Kidney (tissue), 14 donors: ENCODE results near the gene TECPR1. TPM values are rescaled to one million over a fixed set of nuclear protein-coding genes. Genes with fewer than 3 reads are reported as not detected.

ENCODE experiments used
- DNase-seq, 5 donors: peaks; one replicate each; pipeline ENCODE4 v3.0.0-alpha.2; 2013 to 2020
- FAIRE-seq: peaks from 2 replicates; lab custom pipeline; 2012; peaks lifted over from hg19 to GRCh38; lab: Jason Lieb, UNC
- H3K27ac ChIP-seq, 2 donors: one replicate each; pipeline ENCODE4 v1.7.0; 2013; ENCODE audit warnings: low read depth in 2 of 2, low read length in 2 of 2, inconsistent platforms in 1 of 2
- H3K27me3 ChIP-seq: one replicate; pipeline ENCODE4 v1.7.1; 2013; ENCODE audit warnings: low read length, inconsistent platforms; ENCODE audit not compliant: control insufficient read depth, insufficient read depth
- H3K36me3 ChIP-seq, 3 donors: one replicate each; pipeline versions ENCODE4 v1.7.0 to v1.7.1; 2013; ENCODE audit warnings: low read length in 3 of 3, control low read depth in 1 of 3, inconsistent platforms in 1 of 3; ENCODE audit not compliant: insufficient read depth in 3 of 3, control insufficient read depth in 2 of 3
- H3K4me1 ChIP-seq, 3 donors: one replicate each; pipeline versions ENCODE4 v1.7.0 to v1.7.1; 2013; ENCODE audit warnings: low read length in 3 of 3, inconsistent platforms in 1 of 3, low read depth in 1 of 3; ENCODE audit not compliant: control insufficient read depth in 2 of 3, insufficient read depth in 2 of 3
- H3K4me3 ChIP-seq, 3 donors: one replicate each; pipeline versions ENCODE4 v1.7.0 to v1.8.1; 2013; ENCODE audit warnings: low read length in 3 of 3, control low read depth in 1 of 3, inconsistent platforms in 1 of 3
- H3K9ac ChIP-seq, 3 donors: one replicate each; pipeline versions ENCODE4 v1.7.0 to v1.7.1; 2013; ENCODE audit warnings: low read length in 3 of 3, control low read depth in 1 of 3, inconsistent platforms in 1 of 3
- H3K9me3 ChIP-seq, 3 donors: one replicate each; pipeline versions ENCODE4 v1.7.0 to v1.7.1; 2013; ENCODE audit warnings: low read length in 3 of 3, control low read depth in 1 of 3, inconsistent platforms in 1 of 3; ENCODE audit not compliant: control insufficient read depth in 2 of 3, insufficient read depth in 1 of 3
- intact Hi-C: fragments of 100-400 bp; cut with DNase I; formaldehyde crosslinking; loops from one replicate; pipeline ENCODE4 v1.11.1; 2022
- polyA plus RNA-seq: library from polyadenylated mRNA; stranded (reverse); fragments of 350-450 nt; fragmentation: Illumina TruSeq; extraction: RNeasy Lipid Tissue Mini Kit (QIAGEN cat#74804); gene quantifications from one replicate; pipeline ENCODE4 v1.2.3, GENCODE V29; 2014; ENCODE audit warnings: low read depth, low replicate concordance; ENCODE audit not compliant: insufficient read depth
- total RNA-seq: library from RNA; stranded (reverse); fragmentation: NEBNext Ultra II Directional; extraction: Animal tissue kit (Norgen Biotek cat#: 25700); gene quantifications from one replicate; pipeline ENCODE4 v1.2.1, GENCODE V29; 2021
- TF ChIP-seq, protein P1 (sequence below): IDR thresholded peaks from 3 replicates; pipeline ENCODE4 v1.5.1; 2012; ENCODE audit warnings: mild to moderate bottlenecking, moderate library complexity, borderline replicate concordance; ENCODE audit not compliant: insufficient read depth; ENCODE audit errors: extremely low read depth
- donor health status: control.
- donor health status: control.
- donor health status: control.
- donor health status: control.
- donor health status: control.
- donor health status: DM: yes; HTN: yes; CAD: no.
- donor health status: Normal renal cell carcinoma (clear cell type).

TECPR1 gene
- total and polyA plus RNA-seq, 2 donors from 2014 or later, result 5.1 to 39.5 TPM

DNA sequence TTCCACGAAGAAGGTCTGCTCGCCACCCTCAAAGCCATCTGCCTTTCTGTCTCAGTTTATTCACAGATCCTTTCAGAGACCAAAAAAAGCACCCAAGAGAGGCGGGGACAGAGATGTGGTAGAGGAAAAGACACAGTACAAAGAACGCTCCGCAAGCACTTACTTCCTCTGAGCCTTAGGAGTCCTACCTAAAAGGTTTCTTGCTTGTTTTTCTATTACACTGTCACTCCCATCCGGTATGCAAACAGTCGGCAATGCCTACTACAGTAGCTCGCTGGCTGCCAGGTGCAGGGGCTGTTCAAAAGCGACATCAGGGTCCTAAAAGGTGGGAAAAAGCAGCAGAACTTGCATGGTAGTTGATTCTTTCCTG lies 816 bp downstream of the TECPR1 start:
- TF ChIP-seq, protein P1, sequence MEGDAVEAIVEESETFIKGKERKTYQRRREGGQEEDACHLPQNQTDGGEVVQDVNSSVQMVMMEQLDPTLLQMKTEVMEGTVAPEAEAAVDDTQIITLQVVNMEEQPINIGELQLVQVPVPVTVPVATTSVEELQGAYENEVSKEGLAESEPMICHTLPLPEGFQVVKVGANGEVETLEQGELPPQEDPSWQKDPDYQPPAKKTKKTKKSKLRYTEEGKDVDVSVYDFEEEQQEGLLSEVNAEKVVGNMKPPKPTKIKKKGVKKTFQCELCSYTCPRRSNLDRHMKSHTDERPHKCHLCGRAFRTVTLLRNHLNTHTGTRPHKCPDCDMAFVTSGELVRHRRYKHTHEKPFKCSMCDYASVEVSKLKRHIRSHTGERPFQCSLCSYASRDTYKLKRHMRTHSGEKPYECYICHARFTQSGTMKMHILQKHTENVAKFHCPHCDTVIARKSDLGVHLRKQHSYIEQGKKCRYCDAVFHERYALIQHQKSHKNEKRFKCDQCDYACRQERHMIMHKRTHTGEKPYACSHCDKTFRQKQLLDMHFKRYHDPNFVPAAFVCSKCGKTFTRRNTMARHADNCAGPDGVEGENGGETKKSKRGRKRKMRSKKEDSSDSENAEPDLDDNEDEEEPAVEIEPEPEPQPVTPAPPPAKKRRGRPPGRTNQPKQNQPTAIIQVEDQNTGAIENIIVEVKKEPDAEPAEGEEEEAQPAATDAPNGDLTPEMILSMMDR, result no peak
- Histone ChIP-seq H3K27ac (peak overlapping the region; percentile 75 to 89), H3K4me3 (peak overlapping the region; percentile 70 to 97 (median 86)), H3K9ac (peak overlapping the region in 2 of 3 donors; percentile 77 to 90), H3K27me3 (no peaks in the 10 kb centered on the region), H3K9me3 (no peaks in the 10 kb centered on the region), H3K4me1 (peaks cover 0 to 14% (median 12%) of the 10 kb centered on the region in 3 donors), H3K36me3 (no peaks in the 10 kb centered on the region)
- DNase-seq (peak in 1 of 5 donors; percentile 23), FAIRE-seq (no peak)
- intact Hi-C loops, result no loop called here

DNA sequence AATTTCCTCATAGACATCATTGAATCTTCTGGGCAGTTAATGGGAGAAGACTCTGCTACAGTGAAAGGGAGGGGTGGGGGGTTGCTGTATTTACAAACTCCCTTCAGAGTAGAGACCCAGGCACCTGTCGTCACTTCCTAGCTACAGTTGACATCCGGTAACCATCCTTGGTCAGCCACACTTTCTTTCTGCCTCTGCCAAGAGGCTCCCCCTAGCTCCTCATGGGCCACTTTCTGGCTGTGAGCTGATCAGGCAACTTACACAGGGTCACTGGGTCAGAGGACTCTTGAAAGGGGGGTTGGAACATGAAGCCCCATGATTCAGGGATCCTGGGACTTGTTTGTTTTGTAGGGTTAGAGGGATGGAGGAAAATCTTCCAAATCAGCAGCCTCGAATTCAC lies 1.2 kb downstream of the TECPR1 start:
- DNase-seq (no peak), FAIRE-seq (no peak)
- Histone ChIP-seq H3K27me3 (no peaks in the 10 kb centered on the region), H3K4me1 (peaks cover 0 to 14% (median 12%) of the 10 kb centered on the region in 3 donors), H3K4me3 (peak overlapping the region in 2 of 3 donors; percentile 70 to 97), H3K9ac (peak overlapping the region in 1 of 3 donors; percentile 77), H3K9me3 (no peaks in the 10 kb centered on the region), H3K36me3 (no peaks in the 10 kb centered on the region), H3K27ac (no peak overlapping the region)
- intact Hi-C loops, result no loop called here
- TF ChIP-seq, protein P1, result no peak

DNA sequence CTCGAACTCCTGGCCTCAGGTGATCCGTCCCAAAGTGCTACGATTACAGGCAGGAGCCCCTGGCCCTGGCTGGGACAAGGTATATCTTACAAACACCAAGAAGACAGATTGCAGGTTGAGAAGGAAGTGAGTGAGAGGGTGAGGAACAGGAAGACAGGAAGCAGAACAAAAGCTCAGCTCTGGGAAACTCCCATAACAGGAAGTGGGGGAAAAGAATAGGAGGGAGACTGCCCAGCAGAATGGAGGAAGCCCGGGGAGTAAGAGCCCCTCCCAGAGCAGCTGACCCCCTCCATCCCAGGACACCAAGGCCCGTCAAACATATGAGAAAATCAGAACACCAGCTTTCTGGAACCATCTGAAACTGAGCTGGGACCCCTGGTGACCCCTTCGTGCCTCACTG lies 2.9 kb downstream of the TECPR1 start:
- TF ChIP-seq, protein P1, result no peak
- Histone ChIP-seq H3K9me3 (no peaks in the 10 kb centered on the region), H3K36me3 (peaks cover 0 to 3% (median 0%) of the 10 kb centered on the region in 3 donors), H3K9ac (no peak overlapping the region), H3K4me1 (peaks cover 0 to 14% (median 12%) of the 10 kb centered on the region in 3 donors), H3K27ac (peak overlapping the region; percentile 11 to 47), H3K27me3 (no peaks in the 10 kb centered on the region), H3K4me3 (no peak overlapping the region)
- no peak for DNase-seq
- no peak for FAIRE-seq
- intact Hi-C loops, result no loop called here

DNA sequence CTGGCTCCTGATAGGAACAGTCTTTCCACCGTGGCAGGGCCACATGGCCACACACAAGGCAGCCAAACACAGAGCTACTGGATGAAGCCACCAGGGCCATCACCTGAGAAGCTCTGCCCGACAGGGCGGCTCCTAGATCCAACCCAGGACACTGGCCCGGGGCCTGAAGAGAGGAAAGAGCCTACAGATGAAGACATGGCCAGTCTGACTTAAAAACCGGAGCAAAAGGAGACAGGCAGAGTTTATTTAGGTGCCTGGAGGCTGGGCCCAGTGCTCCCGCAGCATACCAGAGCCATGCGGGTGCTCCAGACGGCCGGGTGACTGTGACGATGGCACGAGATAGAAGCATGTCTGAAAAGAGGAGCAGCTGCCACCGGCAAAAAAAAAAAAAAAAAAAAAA lies 3.9 kb downstream of the TECPR1 start:
- peaks cover 0 to 3% (median 0%) of the 10 kb centered on the region in 3 donors for H3K36me3 ChIP-seq
- TF ChIP-seq, protein P1, result no peak
- DNase-seq (no peak), FAIRE-seq (no peak)
- H3K27ac ChIP-seq, result peak overlapping the region in 1 of 2 donors; percentile 36
- peaks cover 0 to 14% (median 9%) of the 10 kb centered on the region in 3 donors for H3K4me1 ChIP-seq
- intact Hi-C loops, result no loop called here
- no peaks in the 10 kb centered on the region for H3K9me3 ChIP-seq
- no peak overlapping the region for H3K4me3 ChIP-seq
- no peaks in the 10 kb centered on the region for H3K27me3 ChIP-seq
- no peak overlapping the region for H3K9ac ChIP-seq
